H1 (cell line): ENCODE measurements around the gene CFAP20. TPM values are rescaled to one million over a fixed set of nuclear protein-coding genes. Genes with fewer than 3 reads are reported as not detected.

Experiments
- ASH2L ChIP-seq: fragments of 200-600, 300-600 bp; sonication (generic); IDR thresholded peaks from one replicate; pipeline ENCODE4 v1.7.1; 2017; ENCODE audit warnings: low read length
- BACH1 ChIP-seq: IDR thresholded peaks from 2 replicates; pipeline ENCODE4 v1.6.1; 2012; ENCODE audit warnings: low read length, improper control_type of control experiment
- EGR1 ChIP-seq: IDR thresholded peaks from 2 replicates; pipeline ENCODE4 v1.6.1; 2011; ENCODE audit warnings: low read depth, low read length, borderline replicate concordance
- EZH2 ChIP-seq: fragments of 200-600 bp; sonication (generic); IDR thresholded peaks from 2 replicates; pipeline ENCODE4 v1.7.1; 2012; ENCODE audit warnings: low read depth, mild to moderate bottlenecking, moderate library complexity, low read length, inconsistent platforms; ENCODE audit not compliant: severe bottlenecking
- GTF2F1 ChIP-seq: IDR thresholded peaks from 2 replicates; pipeline ENCODE4 v1.6.1; 2012; ENCODE audit warnings: low read depth, low read length, improper control_type of control experiment, borderline replicate concordance
- HDAC6 ChIP-seq: IDR thresholded peaks from one replicate; pipeline ENCODE4 v1.7.1; 2012; ENCODE audit warnings: low read depth, mild to moderate bottlenecking, inconsistent platforms, low read length, moderate library complexity
- JUN ChIP-seq: IDR thresholded peaks from 2 replicates; pipeline ENCODE4 v1.6.1; 2011; ENCODE audit warnings: low read depth, mild to moderate bottlenecking, improper control_type of control experiment, low read length
- KDM1A ChIP-seq: fragments of 200-600, 300-600 bp; sonication (generic); IDR thresholded peaks from 2 replicates; pipeline ENCODE4 v1.7.1; 2016; ENCODE audit warnings: mild to moderate bottlenecking, low read length, borderline replicate concordance
- KDM5A ChIP-seq: fragments of 200-600 bp; IDR thresholded peaks from 2 replicates; pipeline ENCODE4 v1.7.1; 2012; ENCODE audit warnings: mild to moderate bottlenecking, low read length, inconsistent platforms, mixed read lengths
- MAFK ChIP-seq: IDR thresholded peaks from 2 replicates; pipeline ENCODE4 v1.6.1; 2012; ENCODE audit warnings: low read depth, mild to moderate bottlenecking, improper control_type of control experiment, low read length
- NANOG ChIP-seq: IDR thresholded peaks from 2 replicates; pipeline ENCODE4 v1.6.1; 2011; ENCODE audit warnings: low read length, low read depth, mild to moderate bottlenecking, inconsistent platforms; ENCODE audit not compliant: insufficient read depth, poor library complexity, severe bottlenecking
- NRF1 ChIP-seq: IDR thresholded peaks from 2 replicates; pipeline ENCODE4 v1.6.1; 2011; ENCODE audit warnings: mild to moderate bottlenecking, low read depth, low read length, improper control_type of control experiment
- POU5F1 ChIP-seq: IDR thresholded peaks from 2 replicates; pipeline ENCODE4 v1.6.1; 2011; ENCODE audit warnings: low read depth, mild to moderate bottlenecking, low read length, moderate library complexity
- RBBP5 ChIP-seq: IDR thresholded peaks from 2 replicates; pipeline ENCODE4 v1.7.1; 2012; ENCODE audit warnings: low read depth, mild to moderate bottlenecking, inconsistent platforms, low read length, moderate library complexity, borderline replicate concordance
- RFX5 ChIP-seq: IDR thresholded peaks from 2 replicates; pipeline ENCODE4 v1.6.1; 2011; ENCODE audit warnings: low read depth, low read length, improper control_type of control experiment, borderline replicate concordance
- RNF2 ChIP-seq: fragments of 200-900, 300-1000 bp; sonication (generic); IDR thresholded peaks from 2 replicates; pipeline ENCODE4 v1.7.1; 2016; ENCODE audit warnings: borderline replicate concordance, low read depth, mild to moderate bottlenecking, antibody characterized with exemption, low read length; ENCODE audit not compliant: poor library complexity, severe bottlenecking; ENCODE audit errors: missing control alignments
- SIRT6 ChIP-seq: IDR thresholded peaks from one replicate; pipeline ENCODE4 v1.7.1; 2012; ENCODE audit warnings: low read length, inconsistent platforms
- SP1 ChIP-seq: IDR thresholded peaks from 2 replicates; pipeline ENCODE4 v1.6.1; 2011; ENCODE audit warnings: low read depth, low read length
- SP4 ChIP-seq: IDR thresholded peaks from 2 replicates; pipeline ENCODE4 v1.6.1; 2012; ENCODE audit warnings: low read length, inconsistent platforms
- TAF1 ChIP-seq: IDR thresholded peaks from 2 replicates; pipeline ENCODE4 v1.6.1; 2011; ENCODE audit warnings: mild to moderate bottlenecking, low read depth, low read length
- ZNF274 ChIP-seq: IDR thresholded peaks from 2 replicates; pipeline ENCODE4 v1.7.0; 2012; ENCODE audit warnings: low read length, borderline replicate concordance; ENCODE audit errors: extremely low read depth
- polyA plus RNA-seq, 7 experiments: library from polyadenylated mRNA; depleted of rRNA in 3 of 7; stranded (reverse) in 5 of 7; unstranded in 2 of 7; fragments of >200 nt in 5 of 7; fragments of 200-250 nt in 2 of 7; gene quantifications; 1 replicate in 5 of 7; 2 replicates in 1 of 7; 4 replicates in 1 of 7; pipeline versions ENCODE4 v1.2.1 to v1.2.3, GENCODE V29; 2011 to 2013; ENCODE audit warnings: missing spikeins in 2 of 7, mixed read lengths in 2 of 7
- total RNA-seq: library from RNA; stranded (reverse); fragmentation: NEBNext Ultra II Directional; extraction: Animal tissue kit (Norgen Biotek cat#: 25700); gene quantifications from 2 replicates; pipeline ENCODE4 v1.2.1, GENCODE V29; 2021
- TF ChIP-seq, protein P1 (sequence below): IDR thresholded peaks from 2 replicates; pipeline ENCODE4 v1.6.1; 2011; ENCODE audit warnings: low read depth, mild to moderate bottlenecking, low read length; ENCODE audit not compliant: insufficient read depth

The CFAP20 gene
- total and polyA plus RNA-seq, 2 of the 8 experiments (the other 6 are each of a cell fraction or from before 2014, with no cell fraction given): 45.6 to 65.4 TPM

GRCh38 chr16:58129097-58129936 lies at the start of gene CFAP20 (continued):
- TF ChIP-seq SP4 (no peak; the same call in none of the 2 replicates), POU5F1 (no peak), RFX5 (no peak), RBBP5 (peak; percentile 36), MAFK (no peak), ASH2L (peak; percentile 72), BACH1 (peak; percentile 90), JUN (no peak), SIRT6 (no peak), NANOG (no peak), EZH2 (no peak), RNF2 (no peak), NRF1 (no peak), KDM1A (peak; percentile 63; the same call in 1 of the 2 replicates), ZNF274 (no peak), GTF2F1 (no peak), SP1 (peak; percentile 93), TAF1 (peak; percentile 92), HDAC6 (no peak), KDM5A (no peak), EGR1 (peak; percentile 68; the same call in 1 of the 2 replicates)
- TF ChIP-seq, protein P1, sequence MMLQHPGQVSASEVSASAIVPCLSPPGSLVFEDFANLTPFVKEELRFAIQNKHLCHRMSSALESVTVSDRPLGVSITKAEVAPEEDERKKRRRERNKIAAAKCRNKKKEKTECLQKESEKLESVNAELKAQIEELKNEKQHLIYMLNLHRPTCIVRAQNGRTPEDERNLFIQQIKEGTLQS: no peak
